Mesenchymal stem cell (in vitro differentiated cells and primary cell): Measurements from ENCODE around the gene MAP3K20.
"Not testable (repeated sequence)": the region's sequence is repeated elsewhere in the genome, so short reads cannot be mapped to it uniquely, and the experiment has no call there.

Experiments used
- DNase-seq: peaks from one replicate; pipeline ENCODE4 v3.0.0-alpha.2; 2013
- H2AFZ ChIP-seq: one replicate; pipeline ENCODE4 v1.6.1; 2013; ENCODE audit warnings: low read depth, mild to moderate bottlenecking, control low read depth, inconsistent platforms, low read length, moderate library complexity
- H2AK5ac ChIP-seq: 2 replicates; pipeline ENCODE4 v1.6.1; 2013; ENCODE audit warnings: low read length, moderate library complexity, mild to moderate bottlenecking, inconsistent platforms; ENCODE audit not compliant: severe bottlenecking
- H2BK120ac ChIP-seq: one replicate; pipeline ENCODE4 v1.6.1; 2013; ENCODE audit warnings: low read depth, mild to moderate bottlenecking, inconsistent platforms, low read length, moderate library complexity
- H2BK12ac ChIP-seq, 2 experiments: one replicate each; pipeline ENCODE4 v1.6.1; 2013; ENCODE audit warnings: inconsistent platforms in 2 of 2, low read length in 2 of 2, mild to moderate bottlenecking in 2 of 2, moderate library complexity in 2 of 2, control low read depth in 1 of 2
- H2BK15ac ChIP-seq: one replicate; pipeline ENCODE4 v1.6.1; 2013; ENCODE audit warnings: mild to moderate bottlenecking, low read depth, inconsistent platforms; ENCODE audit not compliant: poor library complexity, severe bottlenecking
- H2BK5ac ChIP-seq: 2 replicates; pipeline ENCODE4 v1.6.1; 2013; ENCODE audit warnings: low read depth, mild to moderate bottlenecking, low read length, control low read depth, inconsistent platforms; ENCODE audit not compliant: poor library complexity, severe bottlenecking
- H3K14ac ChIP-seq, 2 experiments: one replicate each; pipeline ENCODE4 v1.6.1; 2013; ENCODE audit warnings: inconsistent platforms in 2 of 2, low read length in 2 of 2, control low read depth in 1 of 2, mild to moderate bottlenecking in 1 of 2, moderate library complexity in 1 of 2
- H3K18ac ChIP-seq, 2 experiments: one replicate each; pipeline ENCODE4 v1.6.1; 2013; ENCODE audit warnings: inconsistent platforms in 2 of 2, low read length in 2 of 2, control low read depth in 1 of 2, low read depth in 1 of 2, mild to moderate bottlenecking in 1 of 2
- H3K23ac ChIP-seq, 2 experiments: one replicate each; pipeline ENCODE4 v1.6.1; 2013; ENCODE audit warnings: inconsistent platforms in 2 of 2, low read length in 2 of 2, mild to moderate bottlenecking in 2 of 2, moderate library complexity in 2 of 2, control low read depth in 1 of 2
- H3K27ac ChIP-seq: 2 replicates; pipeline ENCODE4 v1.5.1; 2013; ENCODE audit warnings: mild to moderate bottlenecking, moderate library complexity, low read length, control low read depth, inconsistent platforms; ENCODE audit not compliant: poor library complexity, severe bottlenecking
- H3K27me3 ChIP-seq, 2 experiments: 2 replicates each; pipeline versions ENCODE4 v1.6.1 to v1.7.0; 2013; ENCODE audit warnings: low read length in 2 of 2, mild to moderate bottlenecking in 2 of 2, moderate library complexity in 2 of 2, control low read depth in 1 of 2, inconsistent platforms in 1 of 2; ENCODE audit not compliant: control insufficient read depth in 1 of 2, insufficient read depth in 1 of 2
- H3K36me3 ChIP-seq, 2 experiments: 2 replicates each; pipeline versions ENCODE4 v1.6.1 to v1.7.0; 2013; ENCODE audit warnings: low read length in 2 of 2, control low read depth in 1 of 2, inconsistent platforms in 1 of 2, low read depth in 1 of 2, mild to moderate bottlenecking in 1 of 2; ENCODE audit not compliant: insufficient read depth in 2 of 2, control insufficient read depth in 1 of 2
- H3K4ac ChIP-seq, 2 experiments: one replicate each; pipeline ENCODE4 v1.6.1; 2013; ENCODE audit warnings: inconsistent platforms in 2 of 2, low read length in 2 of 2, mild to moderate bottlenecking in 2 of 2, moderate library complexity in 2 of 2, control low read depth in 1 of 2, low read depth in 1 of 2
- H3K4me1 ChIP-seq: 2 replicates; pipeline ENCODE4 v1.6.1; 2013; ENCODE audit warnings: low read depth, low read length, control low read depth; ENCODE audit not compliant: control insufficient read depth, insufficient read depth
- H3K4me2 ChIP-seq: 2 replicates; pipeline ENCODE4 v1.6.1; 2013; ENCODE audit warnings: low read length, mild to moderate bottlenecking, inconsistent platforms; ENCODE audit not compliant: poor library complexity, severe bottlenecking
- H3K4me3 ChIP-seq, 2 experiments: 2 replicates each; pipeline versions ENCODE4 v1.5.1 to v1.7.0; 2013; ENCODE audit warnings: low read length in 2 of 2, mild to moderate bottlenecking in 2 of 2, control low read depth in 1 of 2, low read depth in 1 of 2; ENCODE audit not compliant: insufficient read depth in 1 of 2
- H3K79me1 ChIP-seq: replicated peaks from 2 replicates; pipeline ENCODE4 v1.6.1; 2013; ENCODE audit warnings: mild to moderate bottlenecking, control low read depth, low read length, inconsistent platforms; ENCODE audit not compliant: poor library complexity, severe bottlenecking
- H3K9ac ChIP-seq: 2 replicates; pipeline ENCODE4 v1.7.0; 2013; ENCODE audit warnings: mild to moderate bottlenecking, low read length, moderate library complexity
- H3K9me3 ChIP-seq: 2 replicates; pipeline ENCODE4 v1.7.0; 2013; ENCODE audit warnings: mild to moderate bottlenecking, low read length; ENCODE audit not compliant: control insufficient read depth
- H4K8ac ChIP-seq: one replicate; pipeline ENCODE4 v1.6.1; 2013; ENCODE audit warnings: inconsistent platforms, mild to moderate bottlenecking, low read length, moderate library complexity
- H4K91ac ChIP-seq: one replicate; pipeline ENCODE4 v1.6.1; 2013; ENCODE audit warnings: mild to moderate bottlenecking, low read length, inconsistent platforms
- WGBS: methylation state at CpG from one replicate; pipeline ENCODE4 v1.1.7; 2013; ENCODE audit warnings: mixed read lengths; 5-methylcytosine and 5-hydroxymethylcytosine counted together

MAP3K20 gene

DNA sequence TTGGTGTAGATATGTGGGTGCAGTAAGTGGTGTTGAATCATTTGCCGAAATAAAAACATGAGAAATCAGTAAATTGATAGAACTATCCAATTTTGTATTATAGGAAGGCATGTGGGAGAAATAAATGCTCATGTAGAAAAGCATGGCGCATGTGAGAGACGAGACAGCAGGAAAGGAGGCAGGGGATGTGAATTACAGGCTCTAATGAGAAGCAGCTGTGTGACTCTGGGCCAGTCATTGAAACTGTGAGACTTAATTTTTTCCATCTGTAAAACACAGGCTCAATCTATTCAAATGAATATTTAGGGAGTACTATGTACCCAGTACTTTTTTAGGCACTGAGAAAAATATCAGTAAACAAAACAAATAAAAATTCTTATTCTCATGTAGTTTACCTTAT lies 42.6 kb upstream of the MAP3K20 start:
- Histone ChIP-seq H3K4ac (no peak overlapping the region), H2BK15ac (no peak overlapping the region), H2BK5ac (no peak overlapping the region), H3K27ac (no peak overlapping the region), H3K14ac (no peak overlapping the region), H4K8ac (no peak overlapping the region), H3K23ac (no peak overlapping the region), H3K9ac (no peak overlapping the region), H4K91ac (no peak overlapping the region), H2AK5ac (no peak overlapping the region), H3K79me1 (peaks cover under 1% of the 10 kb centered on the region), H2BK12ac (no peak overlapping the region), H3K4me2 (no peak overlapping the region), H3K36me3 (no peaks in the 10 kb centered on the region), H3K4me3 (no peak overlapping the region), H2BK120ac (no peak overlapping the region), H3K4me1 (peaks cover 1% of the 10 kb centered on the region), H3K9me3 (no peaks in the 10 kb centered on the region), H2AFZ (no peak overlapping the region), H3K27me3 (no peaks in the 10 kb centered on the region), H3K18ac (no peak overlapping the region)
- no peak for DNase-seq
- WGBS = 97% methylated on average over 3 of the region's 3 CpGs

- Histone ChIP-seq H2BK15ac (no peak overlapping the region), H3K23ac (no peak overlapping the region), H4K91ac (no peak overlapping the region), H2BK12ac (no peak overlapping the region), H3K14ac (no peak overlapping the region), H3K9ac (no peak overlapping the region), H4K8ac (no peak overlapping the region), H2AFZ (no peak overlapping the region), H2BK5ac (no peak overlapping the region), H3K4me3 (no peak overlapping the region), H3K4ac (no peak overlapping the region), H3K18ac (no peak overlapping the region), H3K79me1 (no peaks in the 10 kb centered on the region), H3K36me3 (no peaks in the 10 kb centered on the region), H2BK120ac (no peak overlapping the region), H2AK5ac (no peak overlapping the region), H3K4me1 (peaks cover 1% of the 10 kb centered on the region), H3K9me3 (no peaks in the 10 kb centered on the region), H3K27me3 (no peaks in the 10 kb centered on the region), H3K27ac (no peak overlapping the region), H3K4me2 (no peak overlapping the region)
- WGBS = 91% methylated on average over 6 of the region's 7 CpGs
- DNase-seq = no peak
Observed at GRCh38 chr2:173034143-173034542, 41.5 kb upstream of the MAP3K20 start.

DNA sequence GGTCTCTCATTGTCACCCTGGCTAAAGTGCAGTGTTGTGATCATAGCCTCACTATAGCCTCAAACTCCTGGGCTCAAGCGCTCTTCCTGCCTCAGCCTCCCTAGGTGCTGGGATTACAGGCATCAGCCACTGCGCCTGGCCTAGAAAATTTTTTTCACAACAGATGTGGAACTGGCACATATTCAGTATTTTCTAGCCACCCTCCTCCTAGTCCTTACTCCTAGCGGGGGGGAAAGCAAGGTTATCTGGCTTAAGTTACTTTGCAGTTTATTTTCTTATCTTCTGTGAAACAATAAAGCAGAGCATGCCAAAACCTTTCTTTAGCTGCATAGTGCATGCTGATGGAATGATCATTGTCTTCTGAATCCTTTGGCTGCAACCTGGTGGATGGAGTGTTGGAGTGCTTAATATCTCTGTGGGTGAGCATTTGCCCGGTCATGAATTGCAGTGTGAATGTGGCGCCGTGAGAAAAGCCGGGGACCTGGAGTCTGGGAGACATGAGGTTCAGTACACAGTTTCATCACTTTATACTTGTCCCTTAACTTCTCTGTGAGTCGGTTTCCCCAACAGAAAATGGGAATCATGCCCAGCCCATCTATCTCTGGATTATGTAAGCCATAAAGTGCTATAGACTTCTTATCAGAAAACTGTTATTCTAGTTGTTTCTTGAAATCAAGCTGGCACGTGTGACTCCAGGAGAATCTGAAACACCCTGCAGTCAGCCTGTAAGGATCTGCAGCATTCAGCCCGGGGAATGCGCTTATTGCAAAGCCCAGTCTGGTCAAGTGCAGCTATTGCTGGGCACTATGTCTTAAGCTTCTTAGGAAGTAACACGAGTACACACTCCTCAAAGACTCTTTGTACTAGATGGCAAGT lies 38.2 kb upstream of the MAP3K20 start:
- peak overlapping the region in 1 of 2 experiments; percentile 43 for H3K18ac ChIP-seq
- DNase-seq = no peak
- no peak overlapping the region for H3K4me2 ChIP-seq
- no peaks in the 10 kb centered on the region for H3K27me3 ChIP-seq
- H3K4ac ChIP-seq = no peak overlapping the region
- H2BK5ac ChIP-seq = no peak overlapping the region
- no peak overlapping the region for H3K9ac ChIP-seq
- no peaks in the 10 kb centered on the region for H3K9me3 ChIP-seq
- peak overlapping the region in 1 of 2 experiments; percentile 18 for H3K14ac ChIP-seq
- peaks cover 2% of the 10 kb centered on the region for H3K4me1 ChIP-seq
- no peak overlapping the region for H4K91ac ChIP-seq
- H2BK15ac ChIP-seq = no peak overlapping the region
- WGBS = 87% methylated on average over 10 of the region's 12 CpGs
- H2AFZ ChIP-seq = no peak overlapping the region
- H3K36me3 ChIP-seq = no peaks in the 10 kb centered on the region
- no peak overlapping the region for H2BK120ac ChIP-seq
- no peaks in the 10 kb centered on the region for H3K79me1 ChIP-seq
- no peak overlapping the region for H3K4me3 ChIP-seq
- H2AK5ac ChIP-seq = no peak overlapping the region
- no peak overlapping the region for H3K27ac ChIP-seq
- no peak overlapping the region for H4K8ac ChIP-seq
- no peak overlapping the region for H2BK12ac ChIP-seq
- H3K23ac ChIP-seq = no peak overlapping the region

DNA sequence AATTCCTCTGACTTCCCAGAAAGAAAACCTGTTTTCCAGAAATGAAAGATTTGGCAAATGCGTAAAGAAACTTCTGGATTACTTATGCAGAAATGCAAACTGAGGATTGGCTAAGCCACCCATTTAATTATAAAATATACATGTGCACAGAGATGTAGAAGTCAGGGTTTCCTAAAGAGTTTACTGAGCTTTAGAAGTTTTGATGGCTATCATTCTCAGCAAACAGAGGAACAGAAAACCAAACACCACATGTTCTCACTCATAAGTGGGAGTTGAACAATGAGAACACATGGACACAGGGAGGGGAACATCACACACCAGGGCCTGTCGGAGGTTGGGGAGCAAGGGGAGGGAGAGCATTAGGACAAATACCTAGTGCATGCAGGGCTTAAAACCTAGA lies 37.4 kb upstream of the MAP3K20 start:
- H2BK120ac ChIP-seq, H3K9ac ChIP-seq, H3K4me2 ChIP-seq, H2BK5ac ChIP-seq, H3K14ac ChIP-seq, H4K91ac ChIP-seq, H2BK12ac ChIP-seq, H2AK5ac ChIP-seq, H2BK15ac ChIP-seq, H3K4me3 ChIP-seq, H4K8ac ChIP-seq, H3K79me1 ChIP-seq, H3K9me3 ChIP-seq, H3K27me3 ChIP-seq, H3K23ac ChIP-seq, H2AFZ ChIP-seq, H3K4ac ChIP-seq, H3K18ac ChIP-seq, H3K4me1 ChIP-seq, DNase-seq, H3K36me3 ChIP-seq, H3K27ac ChIP-seq: not testable (repeated sequence)
- 100% methylated on average over 1 of the region's 2 CpGs for WGBS
